Sigmoid colon (tissue), 7 donors: ENCODE results near the gene APBB1IP. TPM values are rescaled to one million over a fixed set of nuclear protein-coding genes. Genes with fewer than 3 reads are reported as not detected.
A peak's percentile ranks its signal among the peaks of the same experiment; 100 is the strongest.
"Not testable (repeated sequence)": the region's sequence is repeated elsewhere in the genome, so short reads cannot be mapped to it uniquely, and the experiment has no call there.

Experiments
- DNase-seq: peaks from one replicate; pipeline ENCODE4 v3.0.0-alpha.2; 2019
- H3K27ac ChIP-seq, 4 donors: fragments of 200-600 bp; sonication (generic); one replicate each; pipeline ENCODE4 v1.5.1; 2016 to 2019; ENCODE audit warnings: mild to moderate bottlenecking in 1 of 4
- H3K27me3 ChIP-seq, 3 donors: fragments of 200-600 bp; sonication (generic); one replicate each; pipeline ENCODE4 v1.5.1; 2019; ENCODE audit warnings: mild to moderate bottlenecking in 1 of 3
- H3K36me3 ChIP-seq, 4 donors: fragments of 200-600 bp; sonication (generic); one replicate each; pipeline ENCODE4 v1.5.1; 2016 to 2019
- H3K4me1 ChIP-seq, 4 donors: fragments of 200-600 bp; sonication (generic); one replicate each; pipeline ENCODE4 v1.5.1; 2017 to 2019
- H3K4me3 ChIP-seq, 4 donors: fragments of 200-600 bp; sonication (generic); one replicate each; pipeline ENCODE4 v1.5.1; 2017 to 2019; ENCODE audit warnings: mild to moderate bottlenecking in 2 of 4, moderate library complexity in 1 of 4
- H3K9me3 ChIP-seq, 4 donors: fragments of 200-600 bp in 3 of 4; sonication (generic) in 3 of 4; one replicate each; pipeline versions ENCODE4 v1.5.1 to v1.6.1; 2013 to 2019
- EP300 ChIP-seq, 4 donors: sonication (generic); formaldehyde crosslinking; IDR thresholded peaks; one replicate each; pipeline ENCODE4 v1.6.1; 2017; ENCODE audit warnings: antibody characterized with exemption in 4 of 4
- POLR2A ChIP-seq, 2 donors: fragments of 450-650 bp; IDR thresholded peaks; one replicate each; pipeline ENCODE4 v1.6.1; 2016; ENCODE audit warnings: antibody characterized with exemption in 2 of 2, mild to moderate bottlenecking in 2 of 2, moderate library complexity in 2 of 2
- POLR2AphosphoS5 ChIP-seq, 4 donors: sonication (generic); formaldehyde crosslinking; IDR thresholded peaks; one replicate each; pipeline ENCODE4 v1.6.1; 2017; ENCODE audit warnings: antibody characterized with exemption in 4 of 4
- WGBS, 2 donors: extraction: QIAGEN DNeasy Blood & Tissue Kit; methylation state at CpG; one replicate each; pipeline ENCODE4 v1.1.7; 2013; 5-methylcytosine and 5-hydroxymethylcytosine counted together
- intact Hi-C: fragments of 100-400 bp; cut with DNase I; formaldehyde crosslinking; loops from one replicate; pipeline ENCODE4 v1.15.1; 2023
- polyA plus RNA-seq, 3 donors: library from polyadenylated mRNA; stranded (reverse); fragments of 200-250 nt; gene quantifications; one replicate each; pipeline ENCODE4 v1.2.3, GENCODE V29; 2013
- total RNA-seq, 4 donors: library from RNA; depleted of rRNA; stranded (reverse); fragments of >200 nt; gene quantifications; one replicate each; pipeline ENCODE4 v1.1.0, GENCODE V29; 2016
- TF ChIP-seq, protein P1 (sequence below), 4 experiments: fragments of 450-650 bp in 3 of 4; fragments of 200-600 bp in 1 of 4; IDR thresholded peaks; one replicate each; pipeline ENCODE4 v1.5.1; 2016 to 2019; ENCODE audit warnings: antibody characterized with exemption in 4 of 4, mild to moderate bottlenecking in 3 of 4, moderate library complexity in 2 of 4
- donor health status: healthy with polysubstance abuse.
- donor health status: Bipolar disorder and iron deficiency.
- donor health status: healthy.

Gene APBB1IP
- total and polyA plus RNA-seq, 7 donors: 1.4 to 11.4 (median 3.5) TPM

GRCh38 chr10:26472492-26472778 is 34.3 kb downstream of the APBB1IP start:
- no peak for DNase-seq
- Histone ChIP-seq H3K27ac (no peak overlapping the region), H3K4me3 (no peak overlapping the region), H3K27me3 (no peaks in the 10 kb centered on the region), H3K4me1 (peaks cover 0 to 10% (median 0%) of the 10 kb centered on the region in 4 donors), H3K36me3 (no peaks in the 10 kb centered on the region), H3K9me3 (no peaks in the 10 kb centered on the region)
- intact Hi-C loops: no loop called here
- TF ChIP-seq POLR2A (IDR thresholded peaks at IDR 0.05) (no peak), EP300 (IDR thresholded peaks at IDR 0.05) (no peak), POLR2AphosphoS5 (IDR thresholded peaks at IDR 0.05) (no peak)
- TF ChIP-seq, protein P1, sequence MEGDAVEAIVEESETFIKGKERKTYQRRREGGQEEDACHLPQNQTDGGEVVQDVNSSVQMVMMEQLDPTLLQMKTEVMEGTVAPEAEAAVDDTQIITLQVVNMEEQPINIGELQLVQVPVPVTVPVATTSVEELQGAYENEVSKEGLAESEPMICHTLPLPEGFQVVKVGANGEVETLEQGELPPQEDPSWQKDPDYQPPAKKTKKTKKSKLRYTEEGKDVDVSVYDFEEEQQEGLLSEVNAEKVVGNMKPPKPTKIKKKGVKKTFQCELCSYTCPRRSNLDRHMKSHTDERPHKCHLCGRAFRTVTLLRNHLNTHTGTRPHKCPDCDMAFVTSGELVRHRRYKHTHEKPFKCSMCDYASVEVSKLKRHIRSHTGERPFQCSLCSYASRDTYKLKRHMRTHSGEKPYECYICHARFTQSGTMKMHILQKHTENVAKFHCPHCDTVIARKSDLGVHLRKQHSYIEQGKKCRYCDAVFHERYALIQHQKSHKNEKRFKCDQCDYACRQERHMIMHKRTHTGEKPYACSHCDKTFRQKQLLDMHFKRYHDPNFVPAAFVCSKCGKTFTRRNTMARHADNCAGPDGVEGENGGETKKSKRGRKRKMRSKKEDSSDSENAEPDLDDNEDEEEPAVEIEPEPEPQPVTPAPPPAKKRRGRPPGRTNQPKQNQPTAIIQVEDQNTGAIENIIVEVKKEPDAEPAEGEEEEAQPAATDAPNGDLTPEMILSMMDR (IDR thresholded peaks at IDR 0.05): no peak
- 84 to 87% methylated on average over 5 of the region's 5 CpGs for WGBS, 2 donors

GRCh38 chr10:26474026-26474425 is 35.9 kb downstream of the APBB1IP start:
- TF ChIP-seq EP300 (IDR thresholded peaks at IDR 0.05) (no peak), POLR2A (IDR thresholded peaks at IDR 0.05) (no peak), POLR2AphosphoS5 (IDR thresholded peaks at IDR 0.05) (no peak)
- TF ChIP-seq, protein P1 (IDR thresholded peaks at IDR 0.05): no peak
- no peak overlapping the region for H3K4me3 ChIP-seq
- no peaks in the 10 kb centered on the region for H3K36me3 ChIP-seq
- intact Hi-C loops: no loop called here
- no peak for DNase-seq
- H3K4me1 ChIP-seq: no peaks in the 10 kb centered on the region
- no peaks in the 10 kb centered on the region for H3K27me3 ChIP-seq
- no peaks in the 10 kb centered on the region for H3K9me3 ChIP-seq
- H3K27ac ChIP-seq: peak overlapping the region in 1 of 4 donors; percentile 19
- 81 to 82% methylated on average over 1 of the region's 1 CpG for WGBS, 2 donors

- DNase-seq, H3K27me3 ChIP-seq, H3K4me3 ChIP-seq, H3K4me1 ChIP-seq, H3K9me3 ChIP-seq, intact Hi-C loops, H3K36me3 ChIP-seq: not testable (repeated sequence)
- WGBS, 2 donors: 81 to 82% methylated on average over 8 of the region's 8 CpGs
- H3K27ac ChIP-seq: peak overlapping the region in 1 of 4 donors; percentile 34
These were observed 36.7 kb downstream of the APBB1IP start for GRCh38 chr10:26474845-26475244.

DNA sequence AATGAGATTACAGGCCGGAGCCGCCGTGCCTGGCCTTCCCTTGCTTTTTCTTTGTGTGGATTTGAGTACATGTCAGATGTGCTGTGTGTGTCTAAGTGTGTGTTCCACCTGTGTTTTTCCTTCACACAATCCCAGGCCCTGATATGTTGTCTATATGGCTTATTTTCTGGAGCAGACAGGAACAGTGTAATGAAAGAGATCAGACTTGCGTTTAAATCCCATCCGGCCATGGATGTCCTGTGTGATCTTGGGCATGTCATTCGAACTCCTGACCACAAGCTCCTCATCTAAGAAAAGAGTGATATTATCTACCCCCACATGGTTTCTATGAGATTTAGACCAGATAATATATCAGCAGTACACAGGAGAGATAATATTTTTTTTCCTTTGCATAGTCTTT is 37.2 kb downstream of the APBB1IP start:
- Histone ChIP-seq H3K27ac (no peak overlapping the region), H3K4me1 (no peaks in the 10 kb centered on the region), H3K27me3 (no peaks in the 10 kb centered on the region), H3K4me3 (no peak overlapping the region), H3K9me3 (no peaks in the 10 kb centered on the region), H3K36me3 (no peaks in the 10 kb centered on the region)
- TF ChIP-seq EP300 (IDR thresholded peaks at IDR 0.05): no peak
- TF ChIP-seq POLR2A (IDR thresholded peaks at IDR 0.05): no peak
- TF ChIP-seq, protein P1 (IDR thresholded peaks at IDR 0.05): no peak
- no peak for TF ChIP-seq POLR2AphosphoS5 (IDR thresholded peaks at IDR 0.05)
- DNase-seq: no peak
- 55 to 88% methylated on average over 6 of the region's 6 CpGs for WGBS, 2 donors
- intact Hi-C loops: no loop called here

DNA sequence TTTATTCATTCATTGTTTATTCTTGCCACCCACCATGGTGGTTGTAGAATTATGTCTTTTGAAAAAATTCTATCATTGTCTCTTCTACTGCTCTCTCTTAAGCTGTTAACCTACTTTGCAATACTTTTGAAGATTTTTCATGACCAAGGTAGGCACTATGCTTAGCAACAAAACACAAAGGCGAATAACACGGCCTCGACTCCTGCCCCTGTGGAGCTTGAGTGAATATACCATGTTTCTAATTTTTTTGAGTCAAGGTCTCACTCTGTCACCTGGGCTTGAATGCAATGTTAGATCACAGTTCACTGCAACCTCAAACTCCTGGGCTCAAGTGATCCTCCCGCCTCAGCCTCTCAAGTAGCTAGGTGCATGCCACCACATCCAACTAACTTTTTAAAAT is 39.4 kb downstream of the APBB1IP start:
- H3K4me1 ChIP-seq: no peaks in the 10 kb centered on the region
- intact Hi-C loops: no loop called here
- H3K27me3 ChIP-seq: no peaks in the 10 kb centered on the region
- DNase-seq: no peak
- no peak for TF ChIP-seq POLR2AphosphoS5 (IDR thresholded peaks at IDR 0.05)
- no peak for TF ChIP-seq EP300 (IDR thresholded peaks at IDR 0.05)
- TF ChIP-seq, protein P1 (IDR thresholded peaks at IDR 0.05): no peak
- no peak for TF ChIP-seq POLR2A (IDR thresholded peaks at IDR 0.05)
- no peak overlapping the region for H3K27ac ChIP-seq
- 91% methylated on average over 4 of the region's 4 CpGs for WGBS, 2 donors
- H3K9me3 ChIP-seq: no peaks in the 10 kb centered on the region
- no peak overlapping the region for H3K4me3 ChIP-seq
- H3K36me3 ChIP-seq: no peaks in the 10 kb centered on the region
